Stomach (tissue), 9 donors: ENCODE measurements around the gene MAPRE3. TPM values are rescaled to one million over a fixed set of nuclear protein-coding genes. Genes with fewer than 3 reads are reported as not detected.
A peak's percentile ranks its signal among the peaks of the same experiment; 100 is the strongest.

Experiments used
- DNase-seq, 2 donors: peaks; one replicate each; pipeline versions ENCODE4 v3.0.0 to v3.0.0-alpha.2; 2013 to 2019
- H3K27ac ChIP-seq, 5 donors: fragments of 200-600 bp in 4 of 5; sonication (generic) in 4 of 5; one replicate each; pipeline ENCODE4 v1.5.1; 2013 to 2019; ENCODE audit warnings: mild to moderate bottlenecking in 1 of 5, moderate library complexity in 1 of 5
- H3K27me3 ChIP-seq, 3 donors: fragments of 200-600 bp; sonication (generic); one replicate each; pipeline ENCODE4 v1.5.1; 2017 to 2019; ENCODE audit warnings: mixed run types in 1 of 3
- H3K36me3 ChIP-seq, 4 donors: fragments of 200-600 bp; sonication (generic); 1 replicate in 3 of 4; 2 replicates in 1 of 4; pipeline ENCODE4 v1.5.1; 2016 to 2019
- H3K4me1 ChIP-seq, 4 donors: fragments of 200-600 bp; sonication (generic); one replicate each; pipeline ENCODE4 v1.5.1; 2016 to 2019
- H3K4me3 ChIP-seq, 4 donors: fragments of 200-600 bp; sonication (generic) in 3 of 4; one replicate each; pipeline ENCODE4 v1.5.1; 2016 to 2019; ENCODE audit warnings: mild to moderate bottlenecking in 1 of 4
- H3K9me3 ChIP-seq, 4 donors: fragments of 200-600 bp; sonication (generic); one replicate each; pipeline ENCODE4 v1.5.1; 2016 to 2019
- EP300 ChIP-seq: sonication (generic); formaldehyde crosslinking; IDR thresholded peaks from one replicate; pipeline ENCODE4 v1.6.1; 2017; ENCODE audit warnings: antibody characterized with exemption
- POLR2A ChIP-seq, 4 donors: fragments of 450-650 bp; IDR thresholded peaks; one replicate each; pipeline ENCODE4 v1.6.1; 2016; ENCODE audit warnings: antibody characterized with exemption in 4 of 4, control low read depth in 2 of 4, mild to moderate bottlenecking in 1 of 4, moderate library complexity in 1 of 4
- POLR2AphosphoS5 ChIP-seq, 3 donors: sonication (generic); formaldehyde crosslinking; IDR thresholded peaks; one replicate each; pipeline ENCODE4 v1.6.1; 2016; ENCODE audit warnings: antibody characterized with exemption in 3 of 3
- WGBS, 5 donors: extraction: QIAGEN DNeasy Blood & Tissue Kit in 3 of 5; methylation state at CpG; one replicate each; pipeline versions ENCODE4 v1.1.5 to v1.1.7; 2013 to 2018; 5-methylcytosine and 5-hydroxymethylcytosine counted together
- intact Hi-C: fragments of 100-400 bp; cut with DNase I; formaldehyde crosslinking; loops from one replicate; pipeline ENCODE4 v1.15.1; 2023; ENCODE audit warnings: low total_unique reads
- polyA plus RNA-seq, 3 donors: library from polyadenylated mRNA; stranded (reverse); fragments of 200-250 nt; gene quantifications; one replicate each; pipeline ENCODE4 v1.2.3, GENCODE V29; 2013
- total RNA-seq, 5 donors: library from RNA; depleted of rRNA; stranded (reverse); fragments of >200 nt; gene quantifications; one replicate each; pipeline versions ENCODE4 v1.1.0 to v1.2.3, GENCODE V29; 2014 to 2016
- TF ChIP-seq, protein P1 (sequence below), 7 experiments: fragments of 450-650 bp in 4 of 7; fragments of 200-600 bp in 3 of 7; sonication (generic) in 3 of 7; IDR thresholded peaks; one replicate each; pipeline ENCODE4 v1.5.1; 2016 to 2019; ENCODE audit warnings: antibody characterized with exemption in 7 of 7, control low read depth in 2 of 7, mild to moderate bottlenecking in 1 of 7
- donor health status: healthy with polysubstance abuse.
- donor health status: Bipolar disorder and iron deficiency.
- donor health status: healthy.

MAPRE3 gene
- total and polyA plus RNA-seq, 8 donors: 7.0 to 24.1 (median 13.6) TPM

DNA sequence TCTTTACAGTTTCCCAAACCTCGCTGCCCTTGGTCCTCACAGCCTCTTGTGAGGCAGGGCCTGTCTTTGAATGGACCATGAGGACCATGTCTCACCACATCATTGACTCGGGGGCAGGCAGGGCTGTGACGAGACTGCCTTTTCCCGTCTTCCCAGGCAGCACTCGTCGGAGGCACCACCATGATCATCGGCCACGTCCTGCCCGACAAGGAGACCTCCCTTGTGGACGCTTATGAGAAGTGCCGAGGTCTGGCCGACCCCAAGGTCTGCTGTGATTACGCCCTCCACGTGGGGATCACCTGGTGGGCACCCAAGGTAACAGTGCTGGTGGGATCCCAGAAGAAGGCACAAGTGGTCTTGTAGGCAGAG, 45.7 kb upstream of the MAPRE3 start:
- no peak for TF ChIP-seq EP300
- TF ChIP-seq, protein P1, sequence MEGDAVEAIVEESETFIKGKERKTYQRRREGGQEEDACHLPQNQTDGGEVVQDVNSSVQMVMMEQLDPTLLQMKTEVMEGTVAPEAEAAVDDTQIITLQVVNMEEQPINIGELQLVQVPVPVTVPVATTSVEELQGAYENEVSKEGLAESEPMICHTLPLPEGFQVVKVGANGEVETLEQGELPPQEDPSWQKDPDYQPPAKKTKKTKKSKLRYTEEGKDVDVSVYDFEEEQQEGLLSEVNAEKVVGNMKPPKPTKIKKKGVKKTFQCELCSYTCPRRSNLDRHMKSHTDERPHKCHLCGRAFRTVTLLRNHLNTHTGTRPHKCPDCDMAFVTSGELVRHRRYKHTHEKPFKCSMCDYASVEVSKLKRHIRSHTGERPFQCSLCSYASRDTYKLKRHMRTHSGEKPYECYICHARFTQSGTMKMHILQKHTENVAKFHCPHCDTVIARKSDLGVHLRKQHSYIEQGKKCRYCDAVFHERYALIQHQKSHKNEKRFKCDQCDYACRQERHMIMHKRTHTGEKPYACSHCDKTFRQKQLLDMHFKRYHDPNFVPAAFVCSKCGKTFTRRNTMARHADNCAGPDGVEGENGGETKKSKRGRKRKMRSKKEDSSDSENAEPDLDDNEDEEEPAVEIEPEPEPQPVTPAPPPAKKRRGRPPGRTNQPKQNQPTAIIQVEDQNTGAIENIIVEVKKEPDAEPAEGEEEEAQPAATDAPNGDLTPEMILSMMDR (IDR thresholded peaks at IDR 0.05): no peak
- TF ChIP-seq POLR2A (IDR thresholded peaks at IDR 0.05): no peak
- TF ChIP-seq POLR2AphosphoS5 (IDR thresholded peaks at IDR 0.05): no peak
- Histone ChIP-seq H3K9me3 (no peaks in the 10 kb centered on the region), H3K27ac (no peak overlapping the region), H3K4me3 (no peak overlapping the region), H3K27me3 (peaks cover 0 to 33% (median 0%) of the 10 kb centered on the region in 3 donors), H3K36me3 (no peaks in the 10 kb centered on the region), H3K4me1 (peaks cover 0 to 5% (median 0%) of the 10 kb centered on the region in 4 donors)
- intact Hi-C loops: no loop called here
- WGBS, 5 donors: 89 to 98% (median 94%) methylated on average over 7 to 14 of the region's 14 CpGs
- DNase-seq: no peak

DNA sequence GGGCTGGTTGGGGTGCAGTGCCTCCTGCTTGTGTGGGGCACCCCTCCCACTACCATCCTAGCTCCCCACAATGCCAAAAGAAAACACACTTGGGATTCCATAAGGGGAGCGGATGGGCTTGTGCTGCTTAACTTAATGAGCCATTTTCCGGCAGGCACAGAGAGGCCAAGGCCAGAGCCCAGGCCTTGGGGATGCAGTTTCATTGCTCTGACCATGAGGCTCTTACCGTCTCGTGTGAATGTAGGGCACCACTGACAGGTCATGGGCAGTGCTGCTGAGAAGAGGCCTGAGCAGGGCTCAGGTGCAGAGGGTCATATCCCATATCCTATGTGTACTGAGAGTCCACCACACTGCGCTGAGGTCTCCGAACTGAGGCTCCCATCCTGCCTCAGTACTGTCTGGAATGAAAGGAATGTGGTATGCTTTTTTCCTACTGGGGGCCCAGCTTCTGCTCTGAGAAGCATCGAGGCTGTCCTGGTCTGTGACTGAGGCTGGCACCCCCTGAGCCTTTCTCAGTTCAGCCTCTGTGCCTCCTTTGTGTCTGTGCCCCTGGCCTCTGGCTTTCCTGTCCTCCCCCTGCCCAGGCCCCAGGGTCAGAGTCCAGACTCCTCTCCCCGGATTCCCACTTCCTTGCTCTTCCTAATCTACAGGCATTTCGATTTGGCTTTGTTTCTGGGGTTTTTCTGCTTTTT, 45.2 kb upstream of the MAPRE3 start:
- H3K9me3 ChIP-seq: no peaks in the 10 kb centered on the region
- intact Hi-C loops: no loop called here
- peaks cover 0 to 36% (median 0%) of the 10 kb centered on the region in 3 donors for H3K27me3 ChIP-seq
- H3K4me1 ChIP-seq: peaks cover 0 to 5% (median 0%) of the 10 kb centered on the region in 4 donors
- no peaks in the 10 kb centered on the region for H3K36me3 ChIP-seq
- no peak overlapping the region for H3K27ac ChIP-seq
- TF ChIP-seq, protein P1 (IDR thresholded peaks at IDR 0.05): no peak
- TF ChIP-seq EP300 (no peak), POLR2A (IDR thresholded peaks at IDR 0.05) (no peak), POLR2AphosphoS5 (IDR thresholded peaks at IDR 0.05) (no peak)
- no peak overlapping the region for H3K4me3 ChIP-seq
- DNase-seq: peak in 1 of 2 donors; percentile 22
- 50 to 63% (median 57%) methylated on average over 7 to 9 of the region's 9 CpGs for WGBS, 5 donors

DNA sequence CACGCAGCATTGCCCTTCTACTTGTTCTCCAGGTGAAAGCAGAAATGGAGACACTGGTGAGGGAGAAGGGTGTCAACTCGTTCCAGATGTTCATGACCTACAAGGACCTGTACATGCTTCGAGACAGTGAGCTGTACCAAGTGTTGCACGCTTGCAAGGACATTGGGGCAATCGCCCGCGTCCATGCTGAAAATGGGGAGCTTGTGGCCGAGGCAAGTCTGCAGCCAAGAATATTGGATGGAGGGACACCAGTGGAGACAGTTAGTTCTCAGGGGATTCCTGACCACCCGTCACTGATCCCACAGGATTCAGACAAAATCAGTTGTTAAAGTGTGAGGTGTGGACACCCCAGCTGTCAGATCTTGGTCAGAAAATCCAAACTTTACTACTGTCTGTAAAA, 43.2 kb upstream of the MAPRE3 start:
- H3K27me3 ChIP-seq: peaks cover 0 to 36% (median 0%) of the 10 kb centered on the region in 3 donors
- 90 to 95% (median 90%) methylated on average over 9 of the region's 9 CpGs for WGBS, 5 donors
- TF ChIP-seq POLR2AphosphoS5 (IDR thresholded peaks at IDR 0.05) (no peak), EP300 (no peak), POLR2A (IDR thresholded peaks at IDR 0.05) (no peak)
- TF ChIP-seq, protein P1 (IDR thresholded peaks at IDR 0.05): no peak

DNA sequence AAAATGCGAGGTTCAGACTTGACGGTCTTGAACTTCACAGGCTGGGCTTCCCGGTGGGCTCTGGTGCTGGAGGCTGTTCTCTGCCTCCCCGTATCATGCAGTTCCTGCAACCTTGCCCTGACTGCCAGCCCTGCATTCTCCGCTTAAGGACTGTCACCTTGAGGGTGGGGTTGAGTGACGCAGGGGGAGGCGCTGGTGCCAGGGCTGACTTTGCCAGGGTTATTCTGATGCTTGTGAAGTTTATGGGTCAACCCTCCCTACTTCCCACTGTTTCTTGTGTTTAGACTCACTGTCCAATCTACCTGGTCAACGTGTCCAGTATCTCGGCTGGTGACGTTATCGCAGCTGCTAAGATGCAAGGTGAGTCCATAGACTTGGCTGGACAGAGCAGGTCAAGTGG, 37.5 kb upstream of the MAPRE3 start:
- intact Hi-C loops: no loop called here
- DNase-seq: no peak
- Histone ChIP-seq H3K9me3 (no peaks in the 10 kb centered on the region), H3K27me3 (peaks cover 0 to 18% (median 0%) of the 10 kb centered on the region in 3 donors), H3K4me3 (no peak overlapping the region), H3K36me3 (no peaks in the 10 kb centered on the region), H3K4me1 (no peaks in the 10 kb centered on the region), H3K27ac (no peak overlapping the region)
- 72 to 80% (median 74%) methylated on average over 11 of the region's 11 CpGs for WGBS, 5 donors
- TF ChIP-seq, protein P1 (IDR thresholded peaks at IDR 0.05): no peak
- TF ChIP-seq EP300 (no peak), POLR2A (IDR thresholded peaks at IDR 0.05) (no peak), POLR2AphosphoS5 (IDR thresholded peaks at IDR 0.05) (no peak)

More for the DNA sequence above, 43.2 kb upstream of the MAPRE3 start:
- intact Hi-C loops: no loop called here
- peaks cover 0 to 5% (median 0%) of the 10 kb centered on the region in 4 donors for H3K4me1 ChIP-seq
- no peak overlapping the region for H3K4me3 ChIP-seq
- no peaks in the 10 kb centered on the region for H3K36me3 ChIP-seq
- DNase-seq: no peak
- H3K27ac ChIP-seq: no peak overlapping the region
- H3K9me3 ChIP-seq: no peaks in the 10 kb centered on the region
